HG02759 (cell line): Measurements from ENCODE around the gene LAPTM5.
"Not testable (repeated sequence)": the region's sequence is repeated elsewhere in the genome, so short reads cannot be mapped to it uniquely, and the experiment has no call there.

Experiments used
- ATAC-seq: cut with Tn5 transposase; IDR thresholded peaks from one replicate; pipeline ENCODE4 v1.9.1; 2021; ENCODE audit warnings: mild to moderate bottlenecking, moderate library complexity; ENCODE audit not compliant: unreplicated experiment

LAPTM5 gene

DNA sequence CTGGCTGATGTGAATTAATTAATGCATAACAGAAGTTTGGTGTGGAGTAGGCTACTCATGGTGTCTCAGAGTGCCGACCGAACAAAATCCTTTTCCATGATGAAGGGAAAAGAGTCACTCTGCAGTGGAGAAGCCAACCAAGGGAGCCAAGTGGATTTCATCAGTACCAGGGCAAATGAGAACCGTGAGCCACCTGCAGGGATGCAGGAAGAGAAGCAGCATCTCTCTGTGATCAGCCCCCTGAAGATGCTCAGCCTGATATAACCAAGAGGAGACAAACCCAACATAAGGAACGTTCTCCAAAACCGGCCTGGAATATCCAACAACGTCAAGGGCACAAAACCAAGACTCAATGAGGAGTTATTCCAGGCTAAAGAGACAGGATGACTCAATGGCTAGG, 13.4 kb upstream of the LAPTM5 start:
- no peak for ATAC-seq

DNA sequence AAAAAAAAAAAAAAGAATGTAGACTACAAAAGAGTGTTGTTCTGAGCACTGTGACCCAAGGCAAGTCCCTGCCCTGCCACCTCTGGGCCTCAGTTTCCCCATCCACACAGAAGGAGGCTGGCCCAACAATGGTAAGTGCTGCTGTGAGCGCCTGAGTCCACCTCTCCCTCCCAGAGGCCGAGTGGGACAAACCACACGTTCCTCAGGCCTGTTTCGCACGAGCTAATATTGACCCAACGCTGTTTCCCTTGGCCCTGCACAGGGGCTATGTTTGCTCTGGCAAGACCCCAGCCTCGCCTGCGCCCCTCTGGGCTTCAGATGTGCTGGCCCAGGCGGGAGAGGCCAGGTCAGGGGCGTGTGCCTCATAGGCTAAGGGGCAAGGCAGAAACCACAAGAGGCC, 12.6 kb upstream of the LAPTM5 start:
- ATAC-seq, result no peak

DNA sequence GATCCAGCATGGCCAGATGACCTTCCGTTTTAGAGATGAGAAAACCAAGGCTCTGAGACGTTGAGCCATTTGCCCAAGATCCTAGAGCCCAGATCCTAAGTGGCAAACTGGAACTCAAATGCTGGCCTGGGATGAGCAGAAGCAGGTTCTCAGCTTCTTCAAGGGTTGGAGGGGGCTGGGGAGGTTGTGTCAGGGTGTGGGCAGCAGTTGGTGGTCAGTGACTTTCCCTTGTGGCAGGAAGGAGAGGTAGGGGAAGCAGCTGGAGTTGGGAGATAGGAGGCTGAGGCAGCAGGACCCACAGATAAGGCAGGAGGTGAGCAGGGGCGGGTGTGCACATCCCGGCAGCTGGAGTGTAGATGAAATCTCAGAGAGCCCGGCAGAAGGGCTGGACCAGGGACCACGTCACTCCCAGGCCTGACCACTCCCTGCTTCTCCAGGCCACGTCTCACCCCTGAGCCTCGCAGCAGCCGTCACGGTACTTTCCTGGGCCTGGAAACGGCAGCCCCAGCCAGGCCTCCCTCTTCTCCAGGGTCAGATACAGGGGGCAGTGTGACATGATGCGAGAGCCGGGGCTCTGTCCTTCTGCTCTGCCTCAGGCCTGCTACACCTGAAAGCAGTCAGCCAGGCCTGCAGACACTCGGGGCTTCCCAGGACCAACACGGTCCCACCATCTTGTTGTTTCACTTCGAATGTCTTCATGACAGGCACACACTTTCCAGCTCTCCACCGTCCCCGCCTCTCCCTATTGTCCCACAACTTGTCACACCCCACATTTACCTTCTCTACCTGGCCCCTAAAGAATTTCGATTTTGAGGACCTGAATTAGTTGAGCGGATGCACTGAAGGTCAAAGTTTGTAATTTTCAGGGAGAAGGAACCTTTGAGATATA, 11.5 kb upstream of the LAPTM5 start:
- no peak for ATAC-seq

DNA sequence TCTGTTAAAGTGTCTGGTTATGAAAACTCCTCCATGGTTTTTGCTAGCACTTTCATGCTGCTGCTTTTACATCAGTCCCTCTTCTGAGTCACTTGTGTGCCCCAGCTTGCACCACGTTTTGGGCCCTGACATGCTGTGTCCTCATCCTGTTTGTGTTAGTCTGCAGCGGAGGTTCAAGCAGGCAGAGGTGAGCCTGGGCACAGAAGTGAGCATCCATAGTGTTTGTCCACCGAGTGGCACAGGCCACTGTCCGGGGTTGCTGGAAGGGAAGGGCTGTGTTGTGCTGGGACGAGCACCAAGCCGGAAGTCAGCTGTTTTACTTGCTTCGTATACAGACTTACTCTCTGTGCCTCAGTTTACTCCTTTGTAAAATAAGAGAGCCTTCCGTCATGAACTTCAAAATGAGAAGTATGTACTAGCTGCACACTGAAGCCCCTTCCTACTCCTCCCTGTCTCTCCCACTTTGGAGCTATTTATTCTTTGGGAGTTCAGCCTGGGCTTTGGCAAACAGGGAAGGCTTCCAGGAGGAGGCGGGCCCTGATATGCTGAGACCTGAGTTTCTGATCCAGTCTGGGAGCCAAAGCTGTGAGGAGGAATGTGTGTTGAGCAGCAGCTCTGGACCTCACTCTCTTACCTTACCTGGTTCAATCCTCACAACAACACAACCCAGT, 10.7 kb upstream of the LAPTM5 start:
- ATAC-seq, result no peak

DNA sequence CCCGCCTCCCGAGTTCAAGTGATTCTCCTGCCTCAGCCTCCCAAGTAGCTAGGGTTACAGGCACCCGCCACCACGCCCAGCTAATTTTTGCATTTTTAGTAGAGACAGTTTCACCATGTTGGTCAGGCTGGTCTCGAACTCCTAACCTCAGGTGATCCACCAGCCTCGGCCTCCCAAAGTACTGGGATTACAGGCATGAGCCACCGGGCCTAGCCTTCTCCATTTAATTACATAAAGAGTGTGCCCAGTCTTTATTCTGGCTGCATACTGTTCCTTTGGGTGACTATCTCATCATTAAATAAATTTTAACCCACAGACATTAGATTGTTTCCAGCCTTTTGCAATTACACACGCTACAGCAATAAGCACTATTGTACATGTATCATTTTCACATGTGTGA, 9.4 kb upstream of the LAPTM5 start:
- ATAC-seq, result not testable (repeated sequence)

DNA sequence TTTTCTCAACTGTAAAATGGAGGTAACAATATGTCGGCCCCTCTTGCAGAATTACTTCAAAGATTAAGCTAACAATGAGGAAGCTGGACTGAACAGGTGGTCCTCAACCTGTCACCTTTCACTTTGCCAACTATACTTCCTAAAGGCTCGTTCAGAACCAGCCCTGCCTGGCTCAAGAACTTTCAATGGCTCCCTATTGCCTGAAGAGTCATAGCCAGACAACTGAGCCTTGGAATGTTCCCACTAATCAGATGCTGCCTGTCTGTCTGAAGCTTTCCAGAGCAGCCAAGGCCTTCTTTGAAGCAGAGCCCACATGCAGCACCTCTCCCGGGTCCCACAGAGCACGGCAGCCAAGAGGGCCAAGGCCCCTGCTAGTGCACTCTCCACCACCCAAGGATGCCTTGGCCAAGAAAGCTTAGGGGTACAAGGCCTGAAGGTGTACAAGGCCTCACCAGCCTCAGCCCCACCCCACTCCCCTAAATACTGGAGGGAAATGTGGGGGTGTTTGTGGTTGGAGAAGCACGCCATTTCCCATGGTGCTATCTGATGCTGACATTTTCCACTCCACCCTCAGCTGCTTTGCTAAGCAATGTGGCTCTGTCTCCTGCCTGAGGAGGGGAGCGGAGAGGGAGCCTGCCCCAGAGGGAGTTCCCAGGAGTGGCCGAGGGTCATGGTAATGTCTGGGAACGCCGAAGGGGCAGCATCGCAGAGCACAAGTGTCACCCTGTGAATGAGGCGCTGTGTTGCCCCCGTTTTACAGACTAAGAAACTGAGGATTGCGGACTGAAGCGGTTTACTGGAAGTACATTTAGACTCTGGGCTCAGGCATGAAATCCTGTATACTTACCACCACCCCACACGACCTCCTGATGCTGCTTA, 8.2 kb upstream of the LAPTM5 start:
- ATAC-seq, result no peak

DNA sequence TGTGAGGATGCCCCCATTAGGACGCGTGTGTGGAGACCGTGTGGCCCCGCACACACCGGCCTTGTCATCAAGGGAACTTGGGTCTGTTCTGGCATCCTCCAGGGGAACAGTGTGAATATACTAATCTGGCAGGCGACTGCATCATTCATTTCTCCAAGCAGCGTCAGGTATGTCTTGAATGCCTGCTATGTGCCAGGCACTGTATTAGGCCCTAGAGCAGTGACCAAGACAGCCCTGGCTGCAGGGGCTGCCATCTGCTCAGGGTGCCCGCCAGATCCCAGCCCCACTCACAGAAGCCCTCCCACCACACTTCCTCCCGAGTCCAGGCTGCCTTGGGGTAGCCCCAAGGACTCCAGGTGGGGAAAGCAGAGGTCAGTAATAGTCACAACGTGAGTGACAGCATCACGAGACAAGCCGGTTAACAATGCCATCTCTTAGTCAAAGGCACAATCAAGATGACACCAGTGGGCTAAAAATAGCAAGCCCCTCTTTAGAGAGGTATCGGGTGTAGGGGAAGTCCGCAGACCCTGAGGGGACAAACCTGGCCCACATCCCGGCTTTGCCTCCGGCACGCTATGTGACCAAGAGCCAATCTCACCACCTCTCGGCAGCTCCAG, 7.5 kb upstream of the LAPTM5 start:
- peak; percentile 59 for ATAC-seq

DNA sequence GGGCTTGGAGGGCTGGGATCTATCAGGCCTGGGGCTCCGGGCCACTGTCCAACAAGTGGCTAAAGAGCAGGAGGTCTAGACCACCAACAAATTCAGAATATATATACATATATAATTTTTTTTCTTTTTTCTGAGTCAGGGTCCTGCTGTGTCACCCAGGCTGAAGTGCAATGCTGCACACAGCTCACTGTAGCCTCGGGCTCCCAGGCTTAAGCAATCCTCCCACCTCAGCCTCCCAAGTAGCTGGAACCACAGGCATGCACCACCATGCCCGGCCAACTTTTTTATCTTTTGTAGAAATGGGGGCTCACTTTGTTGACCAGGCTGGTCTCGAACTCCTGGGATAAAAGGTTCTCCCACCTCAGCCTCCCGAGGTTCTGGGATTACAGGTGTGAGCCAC, 6.8 kb upstream of the LAPTM5 start:
- ATAC-seq, result no peak

DNA sequence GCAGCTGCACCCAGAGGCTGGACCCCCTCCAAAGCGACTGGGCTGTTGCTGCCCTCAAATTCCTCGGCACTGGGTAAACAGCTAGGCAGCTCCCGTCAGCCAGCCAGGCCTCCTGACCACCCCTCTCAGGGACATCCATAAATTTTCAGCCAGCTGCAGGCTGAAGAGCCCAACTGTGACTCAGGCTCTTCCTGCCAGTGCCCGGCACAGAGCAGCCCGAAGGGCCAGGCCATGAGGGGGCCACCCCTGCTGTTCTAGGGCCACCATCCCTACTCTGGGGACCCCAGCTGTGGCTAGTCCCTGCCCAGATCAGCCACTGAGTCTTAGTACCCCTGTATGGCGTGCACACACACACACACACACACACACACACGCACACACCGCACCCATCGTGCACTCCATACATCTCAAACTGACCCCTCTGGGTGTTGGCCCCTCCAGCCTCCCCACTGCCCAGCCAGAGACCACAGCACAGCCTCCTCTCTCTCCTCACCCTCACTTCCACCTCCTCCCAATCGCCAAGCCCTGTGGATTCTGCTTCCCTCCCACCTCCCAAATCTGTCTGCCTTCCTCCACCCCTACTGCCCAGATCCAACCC, 6.2 kb upstream of the LAPTM5 start:
- ATAC-seq, result no peak

DNA sequence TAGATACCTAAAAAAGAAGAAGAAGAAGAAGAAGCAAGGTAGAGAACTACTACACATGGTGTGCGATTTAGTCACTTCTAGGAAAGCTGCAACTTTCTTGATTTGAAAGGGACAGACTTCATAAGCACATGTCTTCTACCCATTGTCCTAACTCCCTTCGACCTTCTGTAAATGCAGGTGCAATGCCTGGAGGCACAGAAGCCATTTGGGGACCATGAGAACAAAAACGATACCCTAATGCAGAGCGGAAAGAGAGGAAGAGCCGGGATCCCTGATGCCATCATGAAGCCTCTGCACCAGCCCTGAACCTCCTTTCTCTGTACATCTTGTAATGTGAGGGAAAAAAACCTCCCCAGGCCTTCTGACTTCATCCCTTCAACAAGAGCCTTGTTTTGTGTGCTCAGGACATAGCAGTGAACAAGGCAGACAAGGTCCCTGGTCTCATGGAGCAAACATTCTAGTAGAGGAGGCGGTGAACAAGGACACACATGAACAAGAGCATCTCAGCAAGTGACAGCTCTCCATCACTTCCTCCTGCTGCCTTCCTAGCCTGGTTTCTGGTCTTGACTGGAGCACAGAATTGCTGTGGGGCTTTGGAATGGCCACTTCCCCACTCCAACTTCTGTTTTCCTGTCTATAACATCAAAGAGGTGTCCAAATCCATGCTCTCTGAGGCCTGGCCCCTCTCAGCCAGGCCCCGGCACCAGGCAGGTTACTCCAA, 5.5 kb upstream of the LAPTM5 start:
- ATAC-seq, result no peak

DNA sequence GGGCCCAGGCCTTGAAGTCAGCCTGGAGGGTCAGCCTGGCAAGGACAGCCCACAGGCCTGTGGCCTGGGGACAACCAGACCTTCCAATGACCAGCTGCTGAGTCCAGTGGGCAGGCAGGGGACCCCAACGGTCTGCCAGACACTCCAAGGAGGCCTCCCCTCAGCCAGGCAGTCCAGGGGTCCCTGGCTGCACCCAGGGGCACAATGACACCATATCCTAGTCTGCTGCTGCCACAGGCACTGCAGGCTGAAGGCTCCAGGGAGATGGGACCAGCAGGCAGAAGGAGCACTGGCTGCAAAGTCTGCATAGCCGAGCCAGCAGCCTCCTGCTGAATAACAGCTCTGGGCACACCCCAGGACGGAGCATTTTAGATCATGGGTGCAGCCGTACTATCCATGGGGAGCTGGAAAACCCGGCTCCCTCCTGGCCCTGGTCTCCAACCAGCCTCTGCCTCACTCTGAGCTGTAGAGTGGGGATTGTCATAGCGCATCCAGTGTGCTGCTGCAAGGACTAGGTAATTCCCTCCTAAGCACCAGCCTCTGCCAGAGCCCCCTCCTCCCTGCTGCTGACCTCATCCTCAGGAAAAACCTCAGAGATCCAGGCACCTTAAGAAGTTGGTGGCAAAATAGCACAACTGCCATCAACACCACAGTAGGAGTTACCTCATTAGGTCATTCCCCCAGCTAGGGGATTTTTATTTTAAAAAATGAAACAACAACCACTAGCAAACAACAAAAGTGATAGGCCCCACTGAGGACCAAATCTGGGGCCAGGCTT, 4.8 kb upstream of the LAPTM5 start:
- no peak for ATAC-seq

DNA sequence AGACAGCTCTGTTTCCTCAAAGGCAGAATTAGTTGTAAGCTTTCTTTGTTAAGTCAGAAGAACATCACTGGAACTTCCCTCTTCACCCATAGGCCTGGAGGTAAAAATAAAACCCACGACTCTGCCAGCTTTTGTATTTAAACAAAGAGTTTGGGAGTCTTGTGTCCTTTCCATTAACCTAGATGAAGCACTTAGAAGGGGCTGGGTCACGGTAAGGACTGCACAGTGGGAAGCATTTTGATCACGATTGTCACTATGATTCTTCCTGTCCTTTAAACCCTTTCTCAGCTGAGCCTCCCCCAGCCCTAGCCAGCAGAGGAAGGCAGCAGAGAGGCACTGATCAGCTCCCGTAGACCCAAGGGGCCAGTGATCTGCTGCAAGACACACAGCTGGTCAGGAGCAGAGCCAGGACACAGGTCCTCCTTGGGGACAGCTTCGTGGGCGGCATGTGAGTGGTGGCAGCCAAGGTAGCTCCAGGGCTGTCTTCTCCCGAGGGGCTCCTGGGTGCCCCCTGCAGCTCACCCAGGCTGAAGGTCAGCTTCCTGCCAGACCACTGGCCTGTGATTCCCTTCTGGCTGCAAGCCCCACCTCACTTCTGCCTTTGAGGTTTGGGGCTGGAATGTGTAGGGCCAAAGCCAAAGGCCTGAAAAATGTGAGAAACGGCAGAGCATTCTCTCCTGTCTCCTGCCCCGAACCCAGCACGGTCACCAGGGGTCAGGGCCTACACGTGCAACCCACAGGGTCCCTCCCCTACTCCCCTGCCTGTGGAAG, 4.0 kb upstream of the LAPTM5 start:
- no peak for ATAC-seq

DNA sequence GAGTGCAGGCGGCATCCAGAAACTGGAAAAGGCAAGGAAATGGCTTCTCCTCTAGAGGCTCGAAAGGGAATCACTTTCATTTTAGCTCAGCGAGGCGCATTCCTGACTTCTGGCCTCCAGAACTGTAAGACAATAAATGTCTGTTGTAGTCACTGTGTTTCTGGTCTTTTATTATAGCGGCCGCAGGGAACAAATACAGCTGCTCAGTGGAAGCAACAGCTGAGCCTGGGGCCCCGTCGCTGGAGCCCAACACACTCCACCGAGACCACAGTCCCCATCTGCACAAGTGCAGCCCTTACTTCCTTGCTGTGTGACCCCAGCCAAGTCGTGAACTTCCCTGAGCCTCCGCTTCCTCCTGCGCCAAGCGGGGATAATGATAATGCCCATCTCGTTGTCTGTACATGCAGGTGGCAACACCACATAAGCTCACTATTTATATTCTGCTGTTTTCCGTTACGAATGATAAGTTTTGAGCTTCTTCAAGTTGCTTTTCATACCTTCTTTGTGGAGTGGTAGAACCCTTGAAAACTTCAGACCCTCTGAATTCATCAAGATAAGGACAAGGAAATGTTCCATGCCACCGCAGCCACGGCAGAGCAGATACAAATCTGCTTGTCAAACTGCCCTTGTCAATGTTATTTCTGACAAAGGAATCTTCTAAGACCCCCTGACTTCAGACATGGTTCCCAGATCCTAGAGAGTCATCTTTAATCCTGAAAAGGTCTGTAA, 3.2 kb upstream of the LAPTM5 start:
- no peak for ATAC-seq

DNA sequence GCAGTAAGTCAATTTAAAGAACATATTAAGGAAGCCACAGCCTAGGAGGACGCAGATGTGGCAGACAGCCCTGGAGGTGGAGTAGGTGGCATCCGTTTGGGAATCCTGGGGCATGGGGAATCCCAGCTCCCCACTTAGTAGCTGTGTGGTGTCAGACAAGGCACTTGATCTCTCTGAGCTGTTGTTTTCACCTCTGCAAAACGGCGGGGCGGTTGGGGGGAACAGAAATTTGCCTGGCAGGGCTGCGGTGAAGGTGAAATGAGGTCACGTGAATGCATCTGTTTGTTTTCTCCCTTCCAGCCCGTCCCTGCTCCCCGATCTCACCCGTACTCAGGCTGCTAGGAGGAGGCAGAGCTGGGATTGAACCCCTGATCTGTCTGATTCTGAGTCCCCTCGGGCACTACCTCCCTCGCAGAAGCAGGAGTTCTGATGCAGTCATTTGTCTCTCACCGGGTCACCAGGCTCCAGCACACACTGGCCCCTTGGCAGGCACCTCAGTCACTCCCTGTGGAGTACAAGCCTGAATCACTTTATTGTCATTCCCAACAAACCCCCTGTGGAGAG, 2.2 kb upstream of the LAPTM5 start:
- no peak for ATAC-seq

DNA sequence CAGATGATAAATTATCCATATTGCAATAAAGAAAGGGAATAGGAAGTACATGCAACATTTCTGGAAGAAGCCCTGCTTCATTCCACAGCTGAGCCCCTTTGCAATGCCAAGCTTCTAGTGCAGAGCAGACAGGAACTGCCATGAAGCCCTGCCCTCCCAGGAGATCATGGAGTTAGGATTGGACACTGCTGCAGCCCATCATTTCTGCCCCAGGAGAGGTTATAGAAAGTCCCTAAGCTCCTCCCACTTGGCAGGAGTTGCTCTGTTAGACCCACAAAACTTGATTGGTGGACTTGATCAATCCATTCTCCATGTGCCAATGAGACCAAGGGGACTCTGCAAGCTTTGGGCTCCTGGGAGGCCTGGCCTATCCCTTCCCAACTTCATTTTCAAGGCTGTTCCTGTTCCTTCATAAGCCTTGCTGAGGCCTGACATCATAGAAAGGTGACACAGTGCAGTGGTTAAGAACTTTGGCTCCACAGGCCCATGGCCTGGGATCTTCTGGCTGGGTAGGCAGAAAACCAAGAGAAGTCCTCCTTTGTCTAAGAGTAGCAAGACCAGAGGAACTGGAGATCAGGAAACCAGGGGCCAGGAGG, 1.3 kb upstream of the LAPTM5 start:
- ATAC-seq, result no peak

DNA sequence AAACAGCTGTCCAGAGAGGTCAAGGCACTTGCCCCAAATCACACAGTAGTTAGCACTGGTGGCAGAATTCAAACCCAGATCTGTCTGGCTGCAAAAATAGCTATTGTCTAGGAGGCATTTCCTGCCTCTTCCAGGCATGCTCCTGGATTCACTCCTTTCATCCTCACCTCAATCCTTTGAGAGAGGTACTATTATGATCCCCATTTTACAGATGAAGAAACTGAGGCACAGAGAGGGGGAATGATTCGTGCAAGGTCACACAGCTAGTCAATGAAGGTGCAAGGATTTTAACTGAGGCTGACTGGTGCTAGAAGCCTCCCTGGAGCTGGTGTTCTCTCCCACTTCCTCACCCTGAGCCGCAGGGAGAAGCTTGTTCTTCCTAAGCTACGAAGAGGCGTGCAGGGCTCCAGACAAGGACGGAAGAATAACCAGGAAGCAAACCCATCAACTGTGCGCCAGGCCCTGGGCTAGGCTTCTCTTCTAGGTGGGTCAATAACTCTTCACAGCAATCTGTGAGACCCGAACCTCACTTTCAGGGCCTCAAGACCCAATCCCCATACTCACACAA, 631 bp upstream of the LAPTM5 start:
- ATAC-seq, result no peak
